Neural cell (in vitro differentiated cells): ENCODE data around the gene SLC29A3.

Experiments used
- CTCF ChIP-seq: fragments of 450-650 bp; IDR thresholded peaks from 2 replicates; pipeline ENCODE4 v1.5.1; 2014; ENCODE audit warnings: antibody characterized with exemption, mild to moderate bottlenecking, moderate library complexity; ENCODE audit not compliant: poor library complexity, severe bottlenecking
- POLR2AphosphoS5 ChIP-seq: IDR thresholded peaks from 2 replicates; pipeline ENCODE4 v1.6.1; 2012

DNA sequence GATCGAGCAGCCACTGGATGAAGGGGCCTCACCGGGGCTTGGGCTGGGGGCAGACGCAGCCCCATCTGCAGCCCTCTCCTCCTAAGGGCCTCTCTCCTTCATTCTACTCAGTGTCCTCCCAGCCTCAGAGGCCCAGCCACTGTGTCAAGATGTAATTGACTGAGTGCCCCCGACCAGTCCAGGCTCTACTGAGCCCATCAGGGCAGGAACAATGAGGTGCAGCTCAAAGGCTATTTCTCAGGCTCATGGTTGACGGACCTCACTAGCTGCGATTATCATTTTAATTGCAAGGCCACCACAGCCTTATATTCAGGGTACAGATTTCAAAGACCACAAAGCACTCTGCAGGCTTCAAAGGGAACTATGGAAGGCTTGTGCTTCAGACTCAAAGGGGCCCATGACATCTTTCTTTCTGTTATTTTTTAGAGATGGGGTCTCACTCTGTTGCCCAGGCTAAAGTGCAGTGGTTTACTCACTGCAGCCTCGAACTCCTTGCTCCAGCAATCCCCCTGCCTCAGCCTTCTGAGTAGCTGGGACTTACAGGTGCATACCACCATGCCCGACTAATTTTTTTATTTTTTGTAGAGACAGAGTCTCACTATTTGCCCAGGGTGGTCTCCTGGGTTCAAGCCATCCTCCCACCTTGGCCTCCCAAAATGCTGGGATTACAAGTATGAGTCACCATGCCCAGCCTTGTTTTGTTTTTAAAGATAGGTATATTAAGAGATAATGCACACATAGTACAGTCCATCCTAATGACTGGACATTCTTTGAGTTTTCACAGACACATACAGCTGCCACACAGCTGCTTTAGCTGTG, 23.7 kb downstream of the SLC29A3 start:
- no peak for TF ChIP-seq POLR2AphosphoS5
- no peak for TF ChIP-seq CTCF
